ENCODE data around the gene DCTD. TPM values are rescaled to one million over a fixed set of nuclear protein-coding genes. Genes with fewer than 3 reads are reported as not detected.

DCTD gene
- total and polyA plus RNA-seq, 2 experiments from 2014 or later: 39.3 to 40.3 TPM

DNA sequence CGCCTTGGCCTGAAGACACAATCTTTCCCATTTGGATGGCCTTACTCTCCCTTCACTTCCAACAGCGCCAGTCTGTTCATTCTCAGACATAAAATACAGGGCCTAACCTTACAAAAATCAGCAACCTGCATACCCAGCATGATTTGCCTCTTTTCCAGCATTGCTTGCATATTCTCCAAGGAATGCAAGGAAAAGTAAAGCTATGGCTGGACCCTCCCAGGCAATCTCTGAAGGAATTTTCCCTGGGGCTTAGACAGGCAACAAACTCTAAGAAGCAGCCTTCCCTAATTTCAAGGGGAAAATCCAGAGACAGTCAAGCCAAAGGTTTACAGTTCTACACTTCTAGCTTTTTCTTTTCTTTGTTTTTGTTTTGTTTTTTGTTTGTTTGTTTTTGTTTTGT is 3.6 kb downstream of the DCTD start:
- no peaks in the 10 kb centered on the region for H3K27me3 ChIP-seq (ENCODE audit: insufficient read depth)
- H3K36me3 ChIP-seq (ENCODE audit: insufficient read depth): 0 out of 2 replicates have a peak, but pooled peaks cover 3% of the 10 kb centered on the region
- Mint-ChIP-seq H3K4me1 (peaks cover 15% of the 10 kb centered on the region), H3K9me3 (no peaks in the 10 kb centered on the region), H3K36me3 (ENCODE audit: low read depth) (peaks cover 52% of the 10 kb centered on the region), H3K27ac (no peak overlapping the region), H3K27me3 (ENCODE audit: insufficient read depth, low read depth, poor library complexity) (peaks cover 10% of the 10 kb centered on the region), H3K4me3 (no peak overlapping the region)
- no peak for DNase-seq (ENCODE audit: low spot score)
- no peak for TF ChIP-seq POLR2AphosphoS5 (IDR thresholded peaks at IDR 0.05; ENCODE audit: low read depth)
- TF ChIP-seq, protein P1, sequence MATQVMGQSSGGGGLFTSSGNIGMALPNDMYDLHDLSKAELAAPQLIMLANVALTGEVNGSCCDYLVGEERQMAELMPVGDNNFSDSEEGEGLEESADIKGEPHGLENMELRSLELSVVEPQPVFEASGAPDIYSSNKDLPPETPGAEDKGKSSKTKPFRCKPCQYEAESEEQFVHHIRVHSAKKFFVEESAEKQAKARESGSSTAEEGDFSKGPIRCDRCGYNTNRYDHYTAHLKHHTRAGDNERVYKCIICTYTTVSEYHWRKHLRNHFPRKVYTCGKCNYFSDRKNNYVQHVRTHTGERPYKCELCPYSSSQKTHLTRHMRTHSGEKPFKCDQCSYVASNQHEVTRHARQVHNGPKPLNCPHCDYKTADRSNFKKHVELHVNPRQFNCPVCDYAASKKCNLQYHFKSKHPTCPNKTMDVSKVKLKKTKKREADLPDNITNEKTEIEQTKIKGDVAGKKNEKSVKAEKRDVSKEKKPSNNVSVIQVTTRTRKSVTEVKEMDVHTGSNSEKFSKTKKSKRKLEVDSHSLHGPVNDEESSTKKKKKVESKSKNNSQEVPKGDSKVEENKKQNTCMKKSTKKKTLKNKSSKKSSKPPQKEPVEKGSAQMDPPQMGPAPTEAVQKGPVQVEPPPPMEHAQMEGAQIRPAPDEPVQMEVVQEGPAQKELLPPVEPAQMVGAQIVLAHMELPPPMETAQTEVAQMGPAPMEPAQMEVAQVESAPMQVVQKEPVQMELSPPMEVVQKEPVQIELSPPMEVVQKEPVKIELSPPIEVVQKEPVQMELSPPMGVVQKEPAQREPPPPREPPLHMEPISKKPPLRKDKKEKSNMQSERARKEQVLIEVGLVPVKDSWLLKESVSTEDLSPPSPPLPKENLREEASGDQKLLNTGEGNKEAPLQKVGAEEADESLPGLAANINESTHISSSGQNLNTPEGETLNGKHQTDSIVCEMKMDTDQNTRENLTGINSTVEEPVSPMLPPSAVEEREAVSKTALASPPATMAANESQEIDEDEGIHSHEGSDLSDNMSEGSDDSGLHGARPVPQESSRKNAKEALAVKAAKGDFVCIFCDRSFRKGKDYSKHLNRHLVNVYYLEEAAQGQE (IDR thresholded peaks at IDR 0.05; ENCODE audit: unreplicated experiment): no peak
- no peak overlapping the region for H3K4me2 ChIP-seq
- H4K20me1 ChIP-seq (replicated peaks; ENCODE audit: insufficient read depth): no peaks in the 10 kb centered on the region; the same call in 1 of the 2 replicates
- peaks cover 13% of the 10 kb centered on the region for H3K4me1 ChIP-seq (ENCODE audit: insufficient read depth)
- H3F3A ChIP-seq (replicated peaks; ENCODE audit: low read depth): peaks cover 12% of the 10 kb centered on the region; the same call in 1 of the 2 replicates
- H3K9me2 ChIP-seq (ENCODE audit: insufficient read depth): no peaks in the 10 kb centered on the region
- H3K4me3 ChIP-seq: no peak overlapping the region
- no peak for ATAC-seq
- H2AFZ ChIP-seq: no peak overlapping the region
- peaks cover 9% of the 10 kb centered on the region for H3K79me2 ChIP-seq (replicated peaks; ENCODE audit: insufficient read depth)
- no peak overlapping the region for H3K27ac ChIP-seq (ENCODE audit: low read depth)

DNA sequence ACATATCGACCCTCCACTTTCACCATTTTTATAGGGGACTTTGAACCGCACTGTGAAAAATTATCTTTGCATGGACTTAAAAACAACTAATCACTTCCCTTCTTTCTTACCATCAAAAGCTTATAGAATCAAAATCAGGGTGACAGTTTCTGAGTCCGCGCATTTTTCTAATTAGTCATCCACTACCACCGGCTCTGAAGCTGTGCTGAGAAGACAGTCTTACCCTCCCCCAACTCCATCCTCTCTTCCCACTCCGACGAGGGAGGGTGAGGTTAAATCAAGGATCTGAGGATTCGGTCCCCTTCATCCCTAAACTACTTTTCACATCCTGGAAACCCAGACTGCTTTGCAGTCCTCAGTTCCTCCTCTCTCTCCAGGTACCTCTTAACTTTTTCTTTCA is 4.2 kb downstream of the DCTD start:
- Histone ChIP-seq H3K4me1 (ENCODE audit: insufficient read depth) (peaks cover 8% of the 10 kb centered on the region), H3K9me2 (ENCODE audit: insufficient read depth) (no peaks in the 10 kb centered on the region), H3K4me2 (no peak overlapping the region), H3F3A (replicated peaks; ENCODE audit: low read depth) (peaks cover 9% of the 10 kb centered on the region; the same call in 1 of the 2 replicates), H2AFZ (no peak overlapping the region), H3K27ac (ENCODE audit: low read depth) (no peak overlapping the region), H3K79me2 (replicated peaks; ENCODE audit: insufficient read depth) (peaks cover 9% of the 10 kb centered on the region), H3K4me3 (no peak overlapping the region), H3K27me3 (ENCODE audit: insufficient read depth) (no peaks in the 10 kb centered on the region), H3K36me3 (ENCODE audit: insufficient read depth) (0 out of 2 replicates have a peak, but pooled peaks cover 3% of the 10 kb centered on the region), H4K20me1 (replicated peaks; ENCODE audit: insufficient read depth) (no peaks in the 10 kb centered on the region; the same call in 1 of the 2 replicates)
- DNase-seq (ENCODE audit: low spot score): no peak
- Mint-ChIP-seq H3K4me3 (no peak overlapping the region), H3K4me1 (peaks cover 10% of the 10 kb centered on the region), H3K27ac (no peak overlapping the region), H3K27me3 (ENCODE audit: insufficient read depth, low read depth, poor library complexity) (peaks cover 10% of the 10 kb centered on the region), H3K9me3 (no peaks in the 10 kb centered on the region), H3K36me3 (ENCODE audit: low read depth) (peaks cover 52% of the 10 kb centered on the region)
- no peak for ATAC-seq
- TF ChIP-seq, protein P1 (IDR thresholded peaks at IDR 0.05; ENCODE audit: unreplicated experiment): no peak
- TF ChIP-seq ZNF114 (CRISPR knock-in tag; IDR thresholded peaks at IDR 0.05) (no peak), STAT1 (IDR thresholded peaks at IDR 0.05; ENCODE audit: unreplicated experiment) (no peak), ZNF331 (CRISPR knock-in tag; IDR thresholded peaks at IDR 0.05; ENCODE audit: low read depth) (no peak), POLR2AphosphoS5 (IDR thresholded peaks at IDR 0.05; ENCODE audit: low read depth) (no peak), NANOG (IDR thresholded peaks at IDR 0.05; ENCODE audit: borderline replicate concordance) (no peak), CREB1 (CRISPR knock-in tag; IDR thresholded peaks at IDR 0.05; ENCODE audit: low read depth) (no peak)
- TF ChIP-seq, protein P2, sequence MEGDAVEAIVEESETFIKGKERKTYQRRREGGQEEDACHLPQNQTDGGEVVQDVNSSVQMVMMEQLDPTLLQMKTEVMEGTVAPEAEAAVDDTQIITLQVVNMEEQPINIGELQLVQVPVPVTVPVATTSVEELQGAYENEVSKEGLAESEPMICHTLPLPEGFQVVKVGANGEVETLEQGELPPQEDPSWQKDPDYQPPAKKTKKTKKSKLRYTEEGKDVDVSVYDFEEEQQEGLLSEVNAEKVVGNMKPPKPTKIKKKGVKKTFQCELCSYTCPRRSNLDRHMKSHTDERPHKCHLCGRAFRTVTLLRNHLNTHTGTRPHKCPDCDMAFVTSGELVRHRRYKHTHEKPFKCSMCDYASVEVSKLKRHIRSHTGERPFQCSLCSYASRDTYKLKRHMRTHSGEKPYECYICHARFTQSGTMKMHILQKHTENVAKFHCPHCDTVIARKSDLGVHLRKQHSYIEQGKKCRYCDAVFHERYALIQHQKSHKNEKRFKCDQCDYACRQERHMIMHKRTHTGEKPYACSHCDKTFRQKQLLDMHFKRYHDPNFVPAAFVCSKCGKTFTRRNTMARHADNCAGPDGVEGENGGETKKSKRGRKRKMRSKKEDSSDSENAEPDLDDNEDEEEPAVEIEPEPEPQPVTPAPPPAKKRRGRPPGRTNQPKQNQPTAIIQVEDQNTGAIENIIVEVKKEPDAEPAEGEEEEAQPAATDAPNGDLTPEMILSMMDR (conservative IDR thresholded peaks at IDR 0.05; ENCODE audit: low read depth in 2 of 2): no peak
